Measurements from ENCODE around the gene MRPL23. TPM values are rescaled to one million over a fixed set of nuclear protein-coding genes. Genes with fewer than 3 reads are reported as not detected.

The MRPL23 gene
- total RNA-seq, 1 donor from 2014 or later, result 60.8 TPM

- TF ChIP-seq, protein P1, sequence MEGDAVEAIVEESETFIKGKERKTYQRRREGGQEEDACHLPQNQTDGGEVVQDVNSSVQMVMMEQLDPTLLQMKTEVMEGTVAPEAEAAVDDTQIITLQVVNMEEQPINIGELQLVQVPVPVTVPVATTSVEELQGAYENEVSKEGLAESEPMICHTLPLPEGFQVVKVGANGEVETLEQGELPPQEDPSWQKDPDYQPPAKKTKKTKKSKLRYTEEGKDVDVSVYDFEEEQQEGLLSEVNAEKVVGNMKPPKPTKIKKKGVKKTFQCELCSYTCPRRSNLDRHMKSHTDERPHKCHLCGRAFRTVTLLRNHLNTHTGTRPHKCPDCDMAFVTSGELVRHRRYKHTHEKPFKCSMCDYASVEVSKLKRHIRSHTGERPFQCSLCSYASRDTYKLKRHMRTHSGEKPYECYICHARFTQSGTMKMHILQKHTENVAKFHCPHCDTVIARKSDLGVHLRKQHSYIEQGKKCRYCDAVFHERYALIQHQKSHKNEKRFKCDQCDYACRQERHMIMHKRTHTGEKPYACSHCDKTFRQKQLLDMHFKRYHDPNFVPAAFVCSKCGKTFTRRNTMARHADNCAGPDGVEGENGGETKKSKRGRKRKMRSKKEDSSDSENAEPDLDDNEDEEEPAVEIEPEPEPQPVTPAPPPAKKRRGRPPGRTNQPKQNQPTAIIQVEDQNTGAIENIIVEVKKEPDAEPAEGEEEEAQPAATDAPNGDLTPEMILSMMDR (conservative IDR thresholded peaks at IDR 0.05), result no peak
- H3K9me3 Mint-ChIP-seq, result no peaks in the 10 kb centered on the region
- DNase-seq (ENCODE audit: low read depth, low spot score), result peak; percentile 1
- H3K4me1 Mint-ChIP-seq, result peaks cover 10% of the 10 kb centered on the region
- H3K4me3 Mint-ChIP-seq, result peak overlapping the region; percentile 70
- H3K27ac Mint-ChIP-seq (ENCODE audit: unreplicated experiment), result peak overlapping the region; percentile 50
- H3K27me3 Mint-ChIP-seq (ENCODE audit: low read depth), result no peaks in the 10 kb centered on the region
- H3K36me3 Mint-ChIP-seq (ENCODE audit: low read depth), result no peaks in the 10 kb centered on the region
Measured at GRCh38 chr11:1943576-1943975, 3.6 kb upstream of the MRPL23 start.

DNA sequence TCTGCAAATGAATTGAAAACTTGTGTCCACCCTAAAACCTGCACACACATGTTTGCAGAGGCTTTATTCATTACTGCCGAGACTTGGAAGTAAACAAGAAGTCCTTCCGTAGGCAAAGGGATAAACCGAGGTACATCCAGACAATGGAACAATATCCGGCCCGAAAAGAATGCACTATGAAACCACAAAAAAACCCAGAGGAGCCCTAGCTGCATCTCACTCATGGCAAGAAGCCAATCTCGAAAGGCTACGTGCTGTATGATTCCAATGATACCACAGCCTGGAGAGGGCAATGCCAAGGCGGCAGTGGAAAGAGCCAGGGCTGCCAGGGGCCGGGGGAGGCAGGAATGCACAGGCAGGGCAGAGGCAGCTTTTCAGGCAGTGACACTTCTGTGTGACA, 3.2 kb upstream of the MRPL23 start:
- H3K36me3 Mint-ChIP-seq (ENCODE audit: low read depth), result no peaks in the 10 kb centered on the region
- H3K4me1 Mint-ChIP-seq, result peaks cover 10% of the 10 kb centered on the region
- H3K9me3 Mint-ChIP-seq, result no peaks in the 10 kb centered on the region
- no peaks in the 10 kb centered on the region for H3K27me3 Mint-ChIP-seq (ENCODE audit: low read depth)
- DNase-seq (ENCODE audit: low read depth, low spot score), result peak; percentile 1
- TF ChIP-seq, protein P1 (conservative IDR thresholded peaks at IDR 0.05), result no peak
- H3K27ac Mint-ChIP-seq (ENCODE audit: unreplicated experiment), result no peak overlapping the region
- peak overlapping the region; percentile 70 for H3K4me3 Mint-ChIP-seq

- Mint-ChIP-seq H3K9me3 (no peaks in the 10 kb centered on the region), H3K27me3 (ENCODE audit: low read depth) (no peaks in the 10 kb centered on the region), H3K4me1 (no peaks in the 10 kb centered on the region), H3K27ac (ENCODE audit: unreplicated experiment) (no peak overlapping the region), H3K4me3 (no peak overlapping the region), H3K36me3 (ENCODE audit: low read depth) (no peaks in the 10 kb centered on the region)
- no peak for DNase-seq (ENCODE audit: low read depth, low spot score)
- TF ChIP-seq, protein P1 (conservative IDR thresholded peaks at IDR 0.05), result no peak
Measured at GRCh38 chr11:1947592-1948237, 583 bp downstream of the MRPL23 start.

GRCh38 chr11:1948389-1948788, 1.3 kb downstream of the MRPL23 start:
- TF ChIP-seq, protein P1 (conservative IDR thresholded peaks at IDR 0.05), result no peak
- Mint-ChIP-seq H3K9me3 (no peaks in the 10 kb centered on the region), H3K4me1 (no peaks in the 10 kb centered on the region), H3K27me3 (ENCODE audit: low read depth) (no peaks in the 10 kb centered on the region), H3K36me3 (ENCODE audit: low read depth) (no peaks in the 10 kb centered on the region), H3K27ac (ENCODE audit: unreplicated experiment) (no peak overlapping the region), H3K4me3 (no peak overlapping the region)
- DNase-seq (ENCODE audit: low read depth, low spot score), result no peak

DNA sequence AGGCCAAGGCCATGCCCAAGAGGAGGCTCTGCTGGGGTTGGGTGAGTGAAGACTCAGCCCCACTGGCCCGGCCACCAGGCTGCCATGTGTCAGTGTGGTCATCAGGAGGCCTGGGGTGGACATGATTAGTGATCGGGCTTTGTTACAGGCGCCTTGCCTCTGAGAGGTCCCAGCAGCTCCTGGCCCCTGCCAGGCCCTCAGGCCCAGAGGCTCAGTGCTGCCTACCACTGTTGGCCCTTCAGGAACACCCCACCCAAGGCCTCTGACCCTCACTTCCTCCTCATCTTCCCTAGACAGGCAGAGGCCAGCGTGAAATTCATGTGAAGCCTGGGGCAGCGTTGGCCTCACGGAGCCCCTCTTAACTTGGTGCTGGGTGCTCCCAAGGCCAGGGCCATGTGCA, 2.2 kb downstream of the MRPL23 start:
- Mint-ChIP-seq H3K4me1 (no peaks in the 10 kb centered on the region), H3K27ac (ENCODE audit: unreplicated experiment) (no peak overlapping the region), H3K9me3 (no peaks in the 10 kb centered on the region), H3K27me3 (ENCODE audit: low read depth) (no peaks in the 10 kb centered on the region), H3K4me3 (no peak overlapping the region), H3K36me3 (ENCODE audit: low read depth) (no peaks in the 10 kb centered on the region)
- TF ChIP-seq, protein P1 (conservative IDR thresholded peaks at IDR 0.05), result no peak
- no peak for DNase-seq (ENCODE audit: low read depth, low spot score)
